SK-N-SH (cell line): ENCODE results near the gene DACH1.

ENCODE experiments used
- EP300 ChIP-seq, 2 experiments: IDR thresholded peaks; 2 replicates each; pipeline versions ENCODE4 v1.4.0 to v1.6.1; 2012; ENCODE audit warnings: borderline replicate concordance in 1 of 2, low read depth in 1 of 2, low read length in 1 of 2
- EZH2phosphoT487 ChIP-seq: fragments of 200-600 bp; sonication (generic); IDR thresholded peaks from 2 replicates; pipeline ENCODE4 v1.6.1; 2017; ENCODE audit warnings: low read depth, mixed run types, mild to moderate bottlenecking, antibody characterized with exemption, moderate library complexity, borderline replicate concordance
- GATA2 ChIP-seq: sonication (generic); formaldehyde crosslinking; IDR thresholded peaks from 2 replicates; pipeline ENCODE4 v1.5.0; 2020; ENCODE audit warnings: mild to moderate bottlenecking, missing genetic modification reagents
- RAD21 ChIP-seq: IDR thresholded peaks from 2 replicates; pipeline ENCODE4 v1.6.1; 2012; ENCODE audit warnings: mild to moderate bottlenecking, low read length
- SIN3A ChIP-seq: IDR thresholded peaks from 2 replicates; pipeline ENCODE4 v1.6.1; 2012; ENCODE audit warnings: low read depth, mild to moderate bottlenecking, low read length, moderate library complexity, borderline replicate concordance
- TF ChIP-seq, protein P1 (sequence below): fragments of 200-600 bp; sonication (generic); IDR thresholded peaks from 2 replicates; pipeline ENCODE4 v1.6.1; 2017; ENCODE audit warnings: antibody characterized with exemption, mild to moderate bottlenecking, moderate library complexity
- TF ChIP-seq, protein P2 (sequence below): IDR thresholded peaks from 2 replicates; pipeline ENCODE4 v1.6.1; 2012; ENCODE audit warnings: mild to moderate bottlenecking, low read depth, low read length, moderate library complexity

DNA sequence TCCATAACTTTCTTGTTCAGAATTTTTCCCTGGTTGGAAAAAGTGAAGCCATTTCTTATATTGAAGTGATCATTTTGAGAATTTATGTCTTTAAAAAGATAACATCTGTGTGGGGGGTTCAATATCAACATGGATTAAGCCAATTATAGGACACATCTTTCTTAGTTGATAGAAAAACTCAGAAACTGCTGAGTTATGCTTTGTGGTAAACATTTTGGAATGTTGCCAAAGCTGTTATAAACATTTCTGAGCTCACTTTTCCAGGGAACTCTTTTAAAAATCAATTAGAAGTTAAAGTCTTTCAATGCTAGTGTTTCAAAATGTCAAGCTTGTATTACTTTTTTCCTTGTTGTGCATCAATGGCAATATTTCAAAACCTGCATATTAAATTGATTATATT is 248.8 kb downstream of the DACH1 start:
- TF ChIP-seq GATA2 (CRISPR knock-in tag) (no peak), RAD21 (no peak), EZH2phosphoT487 (no peak), SIN3A (no peak), EP300 (IDR thresholded peaks at IDR 0.05; ENCODE audit: borderline replicate concordance in 1 of 2, low read depth in 1 of 2, low read length in 1 of 2) (no peak)
- TF ChIP-seq, protein P1, sequence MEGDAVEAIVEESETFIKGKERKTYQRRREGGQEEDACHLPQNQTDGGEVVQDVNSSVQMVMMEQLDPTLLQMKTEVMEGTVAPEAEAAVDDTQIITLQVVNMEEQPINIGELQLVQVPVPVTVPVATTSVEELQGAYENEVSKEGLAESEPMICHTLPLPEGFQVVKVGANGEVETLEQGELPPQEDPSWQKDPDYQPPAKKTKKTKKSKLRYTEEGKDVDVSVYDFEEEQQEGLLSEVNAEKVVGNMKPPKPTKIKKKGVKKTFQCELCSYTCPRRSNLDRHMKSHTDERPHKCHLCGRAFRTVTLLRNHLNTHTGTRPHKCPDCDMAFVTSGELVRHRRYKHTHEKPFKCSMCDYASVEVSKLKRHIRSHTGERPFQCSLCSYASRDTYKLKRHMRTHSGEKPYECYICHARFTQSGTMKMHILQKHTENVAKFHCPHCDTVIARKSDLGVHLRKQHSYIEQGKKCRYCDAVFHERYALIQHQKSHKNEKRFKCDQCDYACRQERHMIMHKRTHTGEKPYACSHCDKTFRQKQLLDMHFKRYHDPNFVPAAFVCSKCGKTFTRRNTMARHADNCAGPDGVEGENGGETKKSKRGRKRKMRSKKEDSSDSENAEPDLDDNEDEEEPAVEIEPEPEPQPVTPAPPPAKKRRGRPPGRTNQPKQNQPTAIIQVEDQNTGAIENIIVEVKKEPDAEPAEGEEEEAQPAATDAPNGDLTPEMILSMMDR = no peak
- TF ChIP-seq, protein P2, sequence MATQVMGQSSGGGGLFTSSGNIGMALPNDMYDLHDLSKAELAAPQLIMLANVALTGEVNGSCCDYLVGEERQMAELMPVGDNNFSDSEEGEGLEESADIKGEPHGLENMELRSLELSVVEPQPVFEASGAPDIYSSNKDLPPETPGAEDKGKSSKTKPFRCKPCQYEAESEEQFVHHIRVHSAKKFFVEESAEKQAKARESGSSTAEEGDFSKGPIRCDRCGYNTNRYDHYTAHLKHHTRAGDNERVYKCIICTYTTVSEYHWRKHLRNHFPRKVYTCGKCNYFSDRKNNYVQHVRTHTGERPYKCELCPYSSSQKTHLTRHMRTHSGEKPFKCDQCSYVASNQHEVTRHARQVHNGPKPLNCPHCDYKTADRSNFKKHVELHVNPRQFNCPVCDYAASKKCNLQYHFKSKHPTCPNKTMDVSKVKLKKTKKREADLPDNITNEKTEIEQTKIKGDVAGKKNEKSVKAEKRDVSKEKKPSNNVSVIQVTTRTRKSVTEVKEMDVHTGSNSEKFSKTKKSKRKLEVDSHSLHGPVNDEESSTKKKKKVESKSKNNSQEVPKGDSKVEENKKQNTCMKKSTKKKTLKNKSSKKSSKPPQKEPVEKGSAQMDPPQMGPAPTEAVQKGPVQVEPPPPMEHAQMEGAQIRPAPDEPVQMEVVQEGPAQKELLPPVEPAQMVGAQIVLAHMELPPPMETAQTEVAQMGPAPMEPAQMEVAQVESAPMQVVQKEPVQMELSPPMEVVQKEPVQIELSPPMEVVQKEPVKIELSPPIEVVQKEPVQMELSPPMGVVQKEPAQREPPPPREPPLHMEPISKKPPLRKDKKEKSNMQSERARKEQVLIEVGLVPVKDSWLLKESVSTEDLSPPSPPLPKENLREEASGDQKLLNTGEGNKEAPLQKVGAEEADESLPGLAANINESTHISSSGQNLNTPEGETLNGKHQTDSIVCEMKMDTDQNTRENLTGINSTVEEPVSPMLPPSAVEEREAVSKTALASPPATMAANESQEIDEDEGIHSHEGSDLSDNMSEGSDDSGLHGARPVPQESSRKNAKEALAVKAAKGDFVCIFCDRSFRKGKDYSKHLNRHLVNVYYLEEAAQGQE = no peak
